ENCODE measurements around the gene SLC6A17.

GRCh38 chr1:110245876-110246620 lies 95.8 kb downstream of the SLC6A17 start:
- no peak for TF ChIP-seq CTCF (IDR thresholded peaks at IDR 0.05; ENCODE audit: low read length)
- no peak for TF ChIP-seq EZH2 (IDR thresholded peaks at IDR 0.05; ENCODE audit: borderline replicate concordance, low read length)
